GM19455 (cell line): Measurements from ENCODE around the gene PCK2.
"Not testable (repeated sequence)": the region's sequence is repeated elsewhere in the genome, so short reads cannot be mapped to it uniquely, and the experiment has no call there.

Experiments
- ATAC-seq: cut with Tn5 transposase; IDR thresholded peaks from one replicate; pipeline ENCODE4 v1.9.1; 2021; ENCODE audit not compliant: unreplicated experiment

The PCK2 gene

DNA sequence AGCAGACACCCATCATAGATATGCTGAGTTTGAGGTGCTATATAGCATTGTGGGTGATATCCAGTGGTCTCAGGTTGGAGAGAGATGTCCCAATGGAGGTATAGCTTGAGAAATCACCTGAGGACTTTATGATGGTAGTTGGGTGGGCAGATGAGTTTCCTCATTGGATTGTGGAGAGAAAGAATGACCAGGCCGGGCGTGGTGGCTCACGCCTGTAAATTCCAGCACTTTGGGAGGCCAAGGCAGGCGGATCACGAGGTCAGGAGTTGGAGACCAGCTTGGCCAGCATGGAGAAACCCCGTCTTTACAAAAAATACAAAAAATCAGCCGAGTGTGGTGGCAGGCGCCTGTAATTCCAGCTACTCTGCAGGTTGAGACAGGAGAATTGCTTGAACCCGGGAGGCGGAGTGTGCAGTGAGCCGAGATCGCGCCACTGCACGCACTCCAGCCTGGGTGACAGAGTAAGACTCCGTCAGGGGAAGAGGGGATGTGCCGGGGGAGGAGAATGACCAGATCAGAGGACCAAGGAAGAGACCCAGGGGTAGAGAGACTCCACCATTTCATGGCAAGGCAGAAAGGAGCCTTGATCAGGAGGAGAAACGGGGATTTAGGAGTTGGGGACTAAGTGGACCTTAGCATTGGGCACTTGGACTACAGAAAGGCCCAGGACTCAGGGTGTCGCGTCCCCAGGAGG lies 757 bp upstream of the PCK2 start:
- ATAC-seq: no peak

DNA sequence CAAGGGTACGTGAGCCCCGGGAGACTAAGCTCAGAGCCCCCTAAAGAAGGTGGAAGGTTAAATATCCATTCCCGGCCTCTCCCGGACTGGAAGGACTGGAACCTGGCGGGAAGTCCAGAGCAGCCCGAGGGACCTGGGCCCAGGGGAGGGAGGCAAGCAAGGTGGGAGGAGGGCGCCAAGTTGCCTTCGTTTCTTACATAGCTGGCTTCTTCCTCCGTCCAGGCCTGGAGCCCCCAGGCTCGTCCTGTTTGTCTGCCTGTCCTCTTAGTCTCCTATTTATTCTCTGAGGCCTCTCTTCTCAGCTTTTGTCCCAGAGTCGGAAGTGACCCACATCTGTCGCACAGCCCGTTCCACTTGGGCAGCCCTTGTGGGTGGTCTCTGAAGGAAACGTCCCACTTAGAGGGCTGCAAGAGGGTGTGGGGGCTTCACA lies 745 bp downstream of the PCK2 start:
- no peak for ATAC-seq

- ATAC-seq: peak; percentile 61
These were observed 1.4 kb downstream of the PCK2 start for GRCh38 chr14:24095271-24096068.

GRCh38 chr14:24096545-24097181 lies 2.6 kb downstream of the PCK2 start:
- ATAC-seq: no peak

DNA sequence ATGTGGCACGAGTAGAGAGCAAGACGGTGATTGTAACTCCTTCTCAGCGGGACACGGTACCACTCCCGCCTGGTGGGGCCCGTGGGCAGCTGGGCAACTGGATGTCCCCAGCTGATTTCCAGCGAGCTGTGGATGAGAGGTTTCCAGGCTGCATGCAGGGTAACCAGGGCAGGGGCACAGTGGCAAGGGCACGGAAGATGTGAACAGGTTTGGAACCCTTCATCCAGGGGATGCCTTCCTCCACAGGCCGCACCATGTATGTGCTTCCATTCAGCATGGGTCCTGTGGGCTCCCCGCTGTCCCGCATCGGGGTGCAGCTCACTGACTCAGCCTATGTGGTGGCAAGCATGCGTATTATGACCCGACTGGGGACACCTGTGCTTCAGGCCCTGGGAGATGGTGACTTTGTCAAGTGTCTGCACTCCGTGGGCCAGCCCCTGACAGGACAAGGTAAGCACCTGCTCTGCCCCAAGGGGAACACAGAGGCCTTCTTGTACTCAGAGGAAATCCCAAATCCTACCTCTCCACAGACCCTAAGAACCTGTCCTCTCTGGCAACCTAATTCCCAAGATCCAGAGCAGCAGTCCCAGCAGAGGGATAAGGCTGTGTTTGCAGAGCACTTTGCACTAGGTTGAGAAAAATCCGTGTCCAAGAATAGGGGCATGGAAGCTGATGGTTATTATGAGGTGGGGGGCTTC lies 4.3 kb downstream of the PCK2 start:
- ATAC-seq: no peak

- ATAC-seq: no peak
These were observed 5.1 kb downstream of the PCK2 start for GRCh38 chr14:24098927-24099813.

DNA sequence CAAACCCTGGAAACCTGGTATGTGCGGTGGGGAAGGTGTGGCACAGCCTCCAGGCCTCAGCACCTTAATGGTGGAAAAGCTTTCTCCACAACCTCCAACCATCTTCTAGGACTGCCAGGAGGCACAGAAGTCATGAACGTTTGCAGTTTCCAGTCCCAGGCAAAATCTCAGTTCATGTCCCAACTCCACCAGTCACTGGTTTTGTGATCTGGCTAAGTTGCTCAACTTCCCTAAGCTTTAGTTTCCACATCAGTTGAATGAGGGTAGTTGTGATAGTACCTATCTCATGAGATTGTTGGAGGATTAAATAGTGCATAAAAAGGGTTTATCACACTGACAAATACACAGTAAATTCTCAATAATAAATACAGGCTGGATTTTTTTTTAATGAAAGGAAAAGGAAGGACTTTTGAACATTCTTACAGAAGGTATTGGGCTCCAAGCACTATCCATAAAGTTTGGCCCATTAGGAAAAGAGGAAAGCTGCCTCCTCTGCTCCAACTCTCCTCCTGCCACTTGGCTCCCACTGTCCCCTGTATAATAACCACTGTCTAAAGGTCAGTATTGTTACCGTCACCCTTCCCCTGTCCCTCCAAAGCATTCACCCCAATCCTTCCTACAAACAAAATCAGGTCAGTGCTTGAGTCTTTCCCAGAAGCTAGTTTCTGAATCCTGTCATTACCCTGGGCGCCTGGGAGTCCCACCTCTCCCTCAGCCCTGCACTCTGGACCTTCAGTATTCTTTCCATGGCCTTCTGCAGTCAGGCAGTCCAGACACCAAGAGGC lies 6.3 kb downstream of the PCK2 start:
- ATAC-seq: no peak

DNA sequence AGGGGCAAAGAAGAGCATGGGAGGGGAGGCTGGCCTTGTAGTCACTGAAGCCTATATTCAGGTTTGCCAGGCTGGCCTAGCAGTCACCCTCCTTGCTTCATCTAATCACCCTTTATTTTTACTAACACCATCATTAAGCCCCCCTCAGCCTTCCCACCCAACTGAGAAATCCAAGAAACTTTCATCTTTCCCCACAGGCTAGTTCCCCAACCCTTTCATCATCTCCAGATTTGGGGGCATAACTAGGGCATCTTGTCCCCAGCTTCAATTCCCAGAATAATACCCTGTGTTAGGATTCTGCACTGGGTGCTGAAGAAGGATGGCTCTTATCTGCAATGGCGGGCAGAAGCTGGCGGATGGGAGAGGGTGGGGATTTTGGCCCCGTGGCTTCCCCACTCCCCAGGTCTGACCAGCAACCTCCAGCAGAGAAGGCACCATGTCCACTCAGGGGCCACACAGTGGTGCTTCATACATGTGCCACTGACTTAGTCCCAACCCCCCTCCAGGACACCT lies 6.9 kb downstream of the PCK2 start:
- ATAC-seq: no peak

DNA sequence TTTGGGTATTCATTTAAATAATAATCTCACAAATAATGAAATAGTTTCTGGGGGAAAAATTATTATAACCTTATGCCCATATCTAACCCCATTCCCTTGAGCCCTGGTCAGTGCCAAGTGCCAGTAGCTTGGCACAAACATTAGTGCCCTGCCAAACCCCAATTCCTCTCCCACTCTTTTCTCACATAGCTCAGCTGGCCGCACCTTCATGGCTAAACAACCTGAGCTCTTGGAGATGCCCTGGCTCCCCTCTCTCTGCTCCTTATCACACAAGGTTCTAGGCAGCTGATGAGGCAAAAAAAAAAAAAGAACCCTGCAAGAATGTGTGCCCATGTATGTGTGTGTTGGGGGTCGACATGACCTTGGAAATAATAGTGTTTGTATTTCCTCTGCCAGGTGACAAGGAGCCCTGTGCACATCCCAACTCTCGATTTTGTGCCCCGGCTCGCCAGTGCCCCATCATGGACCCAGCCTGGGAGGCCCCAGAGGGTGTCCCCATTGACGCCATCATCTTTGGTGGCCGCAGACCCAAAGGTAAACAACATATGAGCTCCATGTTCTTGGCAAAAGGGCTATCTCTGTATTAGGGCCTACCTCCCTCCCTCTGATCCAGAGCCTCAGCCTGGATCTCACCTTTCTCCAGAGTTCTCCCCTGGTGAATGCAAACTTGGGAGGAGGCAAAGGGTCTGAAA lies 8.4 kb downstream of the PCK2 start:
- no peak for ATAC-seq

GRCh38 chr14:24103451-24103850 lies 9.3 kb downstream of the PCK2 start:
- ATAC-seq: no peak

- not testable (repeated sequence) for ATAC-seq
These were observed 11.6 kb downstream of the PCK2 start for GRCh38 chr14:24105609-24106239.

DNA sequence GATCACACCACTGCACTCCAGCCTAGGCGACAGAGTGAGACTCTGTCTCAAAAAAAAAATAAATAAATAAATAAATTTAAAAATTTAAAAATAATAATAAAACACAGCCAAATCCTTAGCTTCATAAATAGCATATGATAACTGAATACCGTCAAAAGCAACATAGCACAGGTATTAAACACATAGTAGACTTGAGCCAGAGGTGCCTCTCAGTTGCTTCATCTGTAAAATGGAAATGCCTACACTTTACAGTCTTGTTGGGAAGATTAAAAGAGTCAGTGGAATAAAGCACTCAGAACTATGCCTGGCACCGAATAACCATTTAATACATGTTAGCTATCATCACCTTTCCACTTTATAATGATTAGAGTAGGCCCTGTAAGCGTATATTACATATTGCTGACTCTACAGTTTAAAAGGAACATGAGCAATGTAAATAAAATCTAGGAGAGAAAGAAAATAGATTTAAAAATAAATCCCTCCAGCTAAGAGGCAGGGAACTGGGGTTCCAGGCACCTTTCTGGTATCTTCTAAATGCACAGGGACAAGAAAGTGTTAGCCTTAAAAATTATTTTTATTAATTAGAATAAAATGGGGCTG lies 12.7 kb downstream of the PCK2 start:
- no peak for ATAC-seq

DNA sequence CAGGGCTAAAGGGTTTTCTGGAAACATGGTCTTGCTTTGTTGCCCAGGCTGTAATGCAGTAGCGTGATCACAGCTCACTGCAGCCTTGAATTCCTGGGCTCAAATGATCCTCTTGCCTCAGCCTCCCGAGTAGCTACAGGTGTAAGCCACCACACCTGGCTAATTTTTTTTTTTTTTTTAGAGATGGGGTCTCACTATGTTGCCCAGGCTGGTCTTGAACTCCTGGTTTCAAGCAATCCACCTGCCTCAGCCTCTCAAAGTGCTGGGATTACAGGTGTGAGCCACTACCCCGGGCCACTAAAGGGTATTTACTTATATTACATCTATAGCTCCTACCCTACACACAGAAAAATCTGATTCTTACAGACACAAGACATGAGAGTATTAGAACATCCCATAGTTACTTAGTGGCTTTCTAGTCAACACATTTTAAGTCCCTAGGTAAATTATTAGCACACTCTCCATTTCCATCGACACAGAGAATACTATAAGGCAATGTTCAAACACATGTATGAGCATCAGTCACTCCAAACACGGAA lies 14.3 kb downstream of the PCK2 start:
- ATAC-seq: peak; percentile 38

DNA sequence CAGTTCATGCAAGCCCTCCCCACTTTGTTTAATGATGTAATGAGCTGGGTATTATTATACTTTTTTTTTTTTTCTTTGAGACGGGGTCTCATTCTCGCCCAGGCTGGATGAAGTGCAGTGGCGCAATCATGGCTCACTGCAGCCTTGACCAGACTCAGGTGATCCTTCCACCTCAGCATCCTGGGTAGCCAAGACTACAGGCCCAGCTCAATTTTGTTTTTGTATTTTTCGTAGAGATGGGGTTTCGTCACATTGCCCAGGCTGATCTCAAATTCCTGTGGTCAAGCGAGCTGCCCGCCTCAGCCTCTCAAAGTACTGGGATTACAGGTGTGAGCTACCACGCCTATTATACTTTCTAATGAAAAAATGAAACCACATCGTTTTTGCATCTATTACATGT lies 15.9 kb downstream of the PCK2 start:
- no peak for ATAC-seq

GRCh38 chr14:24110523-24110922 lies 16.4 kb downstream of the PCK2 start:
- no peak for ATAC-seq

GRCh38 chr14:24113379-24113800 lies 19.3 kb downstream of the PCK2 start:
- no peak for ATAC-seq

GRCh38 chr14:24113801-24114531 lies 19.9 kb downstream of the PCK2 start:
- ATAC-seq: peak; percentile 32
